ENCODE measurements around the gene ATP10A.
A peak's percentile ranks its signal among the peaks of the same experiment; 100 is the strongest.

ATP10A gene

DNA sequence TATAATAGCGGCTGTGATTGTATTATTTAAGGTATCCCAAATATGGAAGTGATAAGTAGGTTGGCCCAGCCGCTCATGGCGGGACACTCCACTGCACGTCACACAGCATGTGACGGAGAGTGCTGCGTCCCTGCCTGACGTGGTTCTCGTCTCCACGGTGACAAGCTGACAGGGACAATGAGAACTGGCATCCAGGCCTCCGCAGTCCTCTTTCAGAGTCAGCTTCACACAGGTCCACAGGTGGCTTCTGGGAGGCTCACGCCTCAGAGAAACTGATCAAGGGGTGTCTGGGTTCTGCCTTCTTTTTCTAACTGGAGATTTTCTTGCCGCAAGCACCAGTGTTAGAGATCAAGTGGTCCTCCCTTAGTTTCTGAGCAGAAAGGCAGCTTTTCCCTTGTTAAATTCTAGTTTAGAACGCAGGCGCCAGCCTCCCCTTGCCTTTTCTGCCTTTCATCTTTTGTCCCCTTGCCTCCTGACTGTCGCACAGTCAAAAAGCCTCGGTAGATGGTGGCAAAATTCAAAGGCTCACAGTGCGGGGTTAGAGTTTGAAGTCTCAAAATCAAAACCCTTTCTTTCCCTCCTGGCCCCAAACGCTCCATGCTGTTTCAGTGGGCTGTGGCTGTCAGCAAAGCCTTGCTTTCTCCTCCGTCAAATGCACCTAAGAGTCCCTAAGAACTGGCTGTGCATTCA, 120.9 kb downstream of the ATP10A start:
- FAIRE-seq (no peak), DNase-seq (ENCODE audit: low spot score) (no peak)

DNA sequence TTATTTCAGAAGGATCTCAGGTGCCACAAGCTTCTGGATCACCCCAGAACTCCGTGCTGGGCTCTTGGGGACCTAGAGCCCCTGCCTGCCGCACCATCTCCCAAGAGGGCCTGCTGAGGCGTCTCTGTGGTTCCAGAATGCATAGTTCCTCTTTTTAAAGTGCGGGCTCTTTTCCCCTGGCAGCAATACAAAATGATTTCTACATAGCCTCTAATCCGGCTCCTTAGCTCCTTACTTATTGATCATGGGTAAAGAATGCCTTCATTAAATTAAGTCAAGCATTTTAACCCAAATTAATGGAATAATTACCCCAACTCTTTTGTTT, 121.9 kb downstream of the ATP10A start:
- no peak for FAIRE-seq
- DNase-seq (ENCODE audit: low spot score), result no peak

DNA sequence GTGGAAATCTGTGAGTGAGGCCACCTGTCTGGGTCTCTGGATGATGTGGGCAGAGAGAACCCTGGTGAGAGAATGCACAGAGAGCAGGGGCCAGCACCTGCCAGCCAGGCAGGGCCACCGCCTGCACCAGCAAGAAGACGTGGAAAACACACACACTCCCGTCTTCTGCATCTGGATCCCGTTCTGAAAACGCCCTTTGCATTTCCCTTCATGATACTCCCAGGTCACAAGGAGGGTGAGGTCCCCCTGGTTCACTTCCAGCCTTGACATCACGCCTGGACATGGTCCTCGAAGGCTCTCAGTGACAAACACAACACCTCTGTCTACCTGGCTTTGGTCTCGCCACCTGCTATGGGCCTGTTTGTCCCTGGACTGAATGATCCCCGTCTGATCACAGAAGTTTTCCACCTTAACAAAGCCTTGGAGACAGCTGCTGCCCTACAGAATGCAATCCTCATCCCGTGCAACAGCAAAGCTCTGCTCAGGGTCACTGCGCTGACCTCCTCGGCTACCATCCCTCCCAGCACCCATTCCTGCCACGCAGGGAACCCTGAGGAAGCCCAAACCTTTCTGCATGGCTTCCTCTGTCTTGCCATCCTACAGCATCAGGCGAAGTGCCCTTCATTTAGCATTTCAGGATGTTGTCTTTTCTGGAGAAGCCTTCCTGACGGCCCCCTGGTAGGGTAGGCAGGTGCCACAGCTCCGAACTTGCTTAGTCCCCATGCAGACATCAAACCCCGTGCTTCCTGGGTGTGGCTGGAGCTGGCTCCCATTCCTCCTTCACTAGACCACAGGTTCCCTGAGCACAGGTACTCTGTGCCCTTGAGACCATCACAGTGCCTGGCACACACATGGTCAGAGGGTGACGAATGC, 122.5 kb downstream of the ATP10A start:
- FAIRE-seq (no peak), DNase-seq (ENCODE audit: low spot score) (no peak)

DNA sequence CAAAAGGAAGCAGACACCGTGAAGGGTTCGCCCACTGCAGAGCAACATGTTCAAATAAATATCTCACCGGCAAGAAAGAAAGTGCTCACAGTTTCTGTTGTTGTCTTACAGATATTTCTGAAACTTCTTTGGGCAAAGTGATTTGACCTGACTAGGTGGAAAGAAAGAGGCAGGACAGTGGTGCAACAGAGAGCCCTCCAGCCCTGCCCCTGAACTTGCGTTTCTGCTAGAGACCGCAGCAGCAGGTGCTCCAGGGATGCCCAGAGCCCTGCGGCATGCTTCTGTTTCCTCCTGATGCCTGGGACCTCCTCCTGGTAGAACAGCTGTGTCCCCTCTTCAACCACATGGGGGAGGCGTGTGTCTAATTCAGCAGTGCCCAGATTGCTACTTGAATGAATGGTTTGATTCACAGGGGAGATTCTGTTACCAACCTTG, 123.4 kb downstream of the ATP10A start:
- peak; percentile 20 for DNase-seq (ENCODE audit: low spot score)
- no peak for FAIRE-seq

DNA sequence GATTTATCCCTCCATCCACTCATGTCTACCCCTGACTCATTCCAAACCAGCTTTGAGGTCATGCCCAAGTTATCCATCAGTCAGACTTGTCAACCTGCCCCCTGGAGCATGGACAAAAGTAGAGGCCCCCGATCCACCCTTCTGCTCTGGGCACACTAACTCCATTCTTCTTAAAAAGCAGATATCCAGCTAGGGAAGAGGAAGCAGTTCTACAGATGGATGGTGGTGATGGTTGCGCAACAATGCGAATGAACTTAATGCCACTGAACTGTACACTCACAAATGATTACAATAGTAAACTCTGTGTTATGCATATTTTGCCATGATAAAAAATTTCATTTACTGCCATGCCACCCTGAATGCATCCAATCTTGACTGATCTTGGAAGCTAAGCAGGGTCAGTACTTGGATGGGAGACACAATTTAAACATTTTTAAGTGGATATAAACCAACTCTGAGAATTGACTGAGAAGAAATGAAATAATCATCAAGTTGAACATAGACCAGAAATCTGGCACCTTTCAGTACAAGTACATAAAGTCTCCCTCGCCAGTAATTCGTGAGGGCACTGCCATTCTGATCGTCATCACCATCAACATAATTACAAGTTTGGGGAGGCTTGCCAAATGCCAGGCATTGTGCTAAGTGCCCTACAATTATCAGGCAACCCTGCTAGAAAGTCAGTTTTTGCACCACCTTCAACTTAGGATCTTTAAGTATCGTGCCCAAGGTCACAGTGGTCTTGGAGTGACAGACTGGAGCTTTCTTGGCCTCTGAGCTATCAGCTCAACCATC, 124.8 kb downstream of the ATP10A start:
- no peak for FAIRE-seq
- no peak for DNase-seq (ENCODE audit: low spot score)

DNA sequence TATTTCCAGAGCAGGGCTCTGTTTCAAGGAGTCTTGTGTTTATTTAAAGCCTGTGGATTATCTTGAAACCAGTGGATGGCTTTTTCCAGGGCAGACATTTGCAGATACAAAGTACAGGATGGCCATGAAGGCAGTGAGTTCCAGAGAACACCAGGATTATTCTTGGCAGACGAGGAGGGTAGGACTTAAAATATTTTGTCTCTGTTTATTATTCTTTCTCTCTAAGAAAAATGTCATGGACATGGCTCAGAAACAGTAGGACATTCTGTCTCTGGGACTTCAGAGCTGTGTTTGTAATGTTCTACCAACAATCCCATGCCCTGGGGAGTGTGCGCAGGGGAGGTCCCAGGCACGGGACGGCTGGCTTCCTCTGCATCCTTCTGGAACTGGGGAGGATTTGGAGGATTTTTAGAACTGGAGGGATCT, 125.9 kb downstream of the ATP10A start:
- no peak for DNase-seq (ENCODE audit: low spot score)
- no peak for FAIRE-seq

DNA sequence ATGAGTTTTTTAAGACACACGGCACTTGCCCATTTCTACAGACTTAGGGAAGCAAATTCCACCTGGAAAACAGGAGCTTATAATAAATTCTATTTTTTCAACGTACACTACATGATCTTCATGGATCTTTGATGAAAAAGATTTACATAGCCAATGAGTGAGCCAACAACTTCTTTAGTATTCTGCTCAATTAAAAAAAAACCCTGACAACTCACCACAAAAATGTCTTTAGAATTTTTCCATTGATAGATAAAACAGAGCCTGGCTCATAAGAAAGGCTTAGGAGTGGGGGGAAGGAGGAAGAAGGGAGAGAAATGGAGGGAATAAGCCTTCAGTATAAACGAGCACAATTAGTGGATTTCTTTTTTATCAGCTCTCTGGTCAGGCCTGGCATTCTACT, 126.7 kb downstream of the ATP10A start:
- no peak for DNase-seq (ENCODE audit: low spot score)
- FAIRE-seq, result no peak

DNA sequence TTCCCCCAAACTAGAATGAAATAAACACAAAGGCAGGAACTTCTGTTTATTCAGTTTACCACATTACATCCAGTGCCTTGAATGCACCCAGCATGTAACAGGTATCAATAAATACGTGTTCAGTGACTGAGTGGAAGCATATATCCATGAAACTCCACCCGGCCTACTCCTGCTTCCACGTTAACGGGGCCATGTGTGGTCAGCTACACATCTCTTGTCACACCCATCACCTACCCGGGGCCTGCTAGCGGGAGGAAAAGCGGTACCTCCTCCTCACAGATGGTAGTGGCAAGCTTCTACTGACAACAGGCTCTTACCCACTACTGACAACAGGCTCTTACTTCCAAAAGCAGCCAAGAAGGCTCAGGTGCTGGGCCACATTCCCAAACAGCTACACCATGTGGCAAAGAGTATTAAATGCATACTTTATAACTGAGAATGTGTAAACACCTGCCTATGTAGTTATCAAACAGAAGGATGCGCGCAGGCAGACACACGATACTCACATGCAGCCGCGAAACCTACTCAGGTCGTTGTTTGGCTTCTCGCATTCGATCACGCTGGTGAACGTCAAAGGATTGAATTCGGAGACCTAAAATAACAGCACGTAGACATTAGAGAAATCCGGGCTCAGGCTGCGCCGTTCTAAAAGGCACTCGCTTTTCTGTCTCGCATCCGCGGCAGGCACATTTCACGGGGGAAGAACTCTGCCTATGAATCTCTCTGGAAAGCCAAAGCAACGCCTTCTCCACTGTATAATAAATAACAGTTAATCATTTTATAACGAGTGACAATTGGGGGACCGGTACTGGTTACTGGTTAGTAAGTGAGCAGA, 127.4 kb downstream of the ATP10A start:
- DNase-seq (ENCODE audit: low spot score) (no peak), FAIRE-seq (no peak)

DNA sequence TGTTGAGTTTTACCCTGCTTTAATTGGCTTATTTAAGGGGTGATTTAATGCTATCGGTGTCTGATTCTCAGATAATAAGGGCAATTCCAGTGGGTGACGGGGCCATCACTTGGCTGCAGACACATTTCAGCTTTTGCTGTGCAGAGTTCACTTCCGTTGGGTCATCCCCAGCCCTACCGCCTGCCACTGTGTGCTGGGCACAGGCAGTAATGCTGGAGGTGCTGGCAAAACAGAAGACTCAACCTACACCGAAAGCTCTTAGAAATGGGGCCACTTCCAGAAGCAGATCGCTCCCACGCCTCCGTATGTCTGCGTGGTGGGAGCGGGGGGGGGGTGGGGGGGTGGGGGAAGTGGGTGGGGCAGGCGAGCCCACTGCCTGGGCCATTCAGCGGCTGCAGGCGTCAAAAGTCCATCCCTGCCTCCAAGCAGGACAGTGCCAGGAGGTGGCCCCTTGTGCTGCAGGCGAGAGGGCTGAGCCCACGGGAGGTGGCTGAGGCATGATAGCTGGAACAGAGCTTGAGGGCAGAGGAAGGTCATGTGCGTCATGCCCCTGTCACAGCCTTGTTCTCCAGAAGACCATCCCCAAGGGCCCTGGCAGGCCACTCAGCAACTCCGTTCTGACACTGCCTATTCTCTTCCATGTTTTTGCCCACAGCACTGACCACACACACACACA, 128.3 kb downstream of the ATP10A start:
- FAIRE-seq, result no peak
- no peak for DNase-seq (ENCODE audit: low spot score)

DNA sequence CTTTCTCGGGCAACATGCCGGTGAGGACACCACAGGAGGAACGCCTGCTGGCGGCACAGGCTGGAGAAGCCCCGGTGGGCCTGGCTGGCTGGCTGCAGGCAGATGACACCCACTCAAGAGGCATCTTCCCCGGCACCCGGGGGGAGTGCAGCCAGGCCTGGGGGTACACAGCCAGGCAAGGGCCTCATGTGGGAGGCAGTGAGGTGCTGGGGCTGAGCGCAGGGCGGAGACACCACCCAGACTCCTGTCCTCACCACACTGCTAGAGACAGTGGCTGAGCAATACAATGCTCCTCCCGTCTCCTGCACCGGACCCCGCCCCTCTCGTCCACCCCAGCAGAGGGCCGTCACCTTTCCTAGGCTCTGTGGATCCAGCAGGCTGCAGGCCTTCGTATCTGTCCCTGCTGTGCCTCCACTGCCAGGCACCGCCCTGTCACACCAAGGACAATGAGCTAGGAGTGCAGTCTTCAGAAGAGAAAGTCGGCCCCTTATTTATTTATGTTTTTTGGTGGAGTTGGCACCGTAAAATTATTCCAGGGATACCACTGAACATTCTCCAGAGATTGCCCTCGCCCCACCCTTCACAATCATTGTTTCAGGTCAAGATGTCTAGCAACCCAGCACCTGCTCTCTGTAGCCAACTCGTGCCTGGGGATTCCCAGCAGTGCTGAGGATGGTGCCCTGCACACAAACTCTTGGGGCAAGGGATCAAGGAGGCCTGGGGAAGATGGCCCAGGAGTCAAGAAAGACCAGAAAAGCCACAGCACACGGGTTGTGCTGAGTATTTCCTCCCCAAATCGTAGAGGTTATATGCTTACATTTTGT, 129.1 kb downstream of the ATP10A start:
- no peak for FAIRE-seq
- no peak for DNase-seq (ENCODE audit: low spot score)

DNA sequence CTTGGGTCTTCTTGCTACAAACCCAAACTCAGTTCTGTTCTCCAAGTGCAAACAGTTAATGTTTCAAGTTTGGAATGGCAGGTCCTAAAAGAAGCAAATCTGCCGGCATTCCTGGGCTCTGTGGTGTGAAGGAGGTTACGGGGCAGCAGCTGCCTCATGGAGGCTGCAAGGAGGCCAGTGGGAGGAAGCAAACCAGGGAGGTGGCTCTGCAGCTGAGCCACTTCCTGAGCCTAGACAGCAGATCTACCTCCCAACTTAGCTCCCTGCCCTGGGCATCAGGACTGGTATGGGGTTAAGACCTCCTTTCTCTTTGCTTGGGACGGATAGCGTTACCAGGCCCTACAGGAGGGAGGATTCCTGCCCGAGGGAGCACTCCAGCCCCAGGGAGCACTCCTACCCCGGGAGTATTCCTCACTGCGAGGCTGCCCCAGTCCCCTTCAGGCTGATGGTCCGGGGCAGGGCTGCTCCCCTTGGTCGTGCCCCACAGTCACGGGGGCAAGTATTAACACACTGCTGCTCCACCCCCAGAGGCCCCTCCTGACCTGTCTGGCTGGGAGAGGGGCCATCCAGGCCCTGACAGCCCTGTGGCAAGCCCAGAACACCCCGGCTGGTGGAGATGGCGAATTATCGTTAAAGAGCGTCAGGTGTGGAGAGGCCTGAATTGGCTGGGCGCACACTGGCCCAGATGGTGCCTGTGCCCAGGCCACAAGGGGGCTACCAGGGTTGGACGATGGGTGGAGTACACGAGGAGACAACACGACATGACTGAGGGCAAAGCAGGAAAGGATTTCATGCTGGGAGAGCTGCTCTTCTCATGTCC, 129.9 kb downstream of the ATP10A start:
- no peak for DNase-seq (ENCODE audit: low spot score)
- FAIRE-seq, result no peak

DNA sequence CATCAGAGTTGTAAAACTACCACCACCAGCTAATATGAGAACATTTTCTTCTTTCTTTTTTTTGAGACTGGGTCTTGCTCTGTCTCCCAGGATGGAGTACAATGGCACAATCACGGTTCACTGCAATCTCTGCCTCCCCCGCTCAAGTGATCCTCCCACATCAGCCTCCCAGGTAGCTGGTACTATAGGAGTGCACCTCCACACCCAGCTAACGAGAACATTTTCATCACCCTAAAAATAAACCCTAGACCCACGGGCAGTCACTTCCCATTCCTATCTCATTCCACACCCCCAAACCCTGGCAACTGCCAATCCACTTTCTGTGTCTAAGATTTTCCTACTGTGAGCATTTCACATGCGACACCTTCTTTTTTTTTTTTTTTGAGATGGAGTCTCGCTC, 130.9 kb downstream of the ATP10A start:
- DNase-seq (ENCODE audit: low spot score) (no peak), FAIRE-seq (no peak)

DNA sequence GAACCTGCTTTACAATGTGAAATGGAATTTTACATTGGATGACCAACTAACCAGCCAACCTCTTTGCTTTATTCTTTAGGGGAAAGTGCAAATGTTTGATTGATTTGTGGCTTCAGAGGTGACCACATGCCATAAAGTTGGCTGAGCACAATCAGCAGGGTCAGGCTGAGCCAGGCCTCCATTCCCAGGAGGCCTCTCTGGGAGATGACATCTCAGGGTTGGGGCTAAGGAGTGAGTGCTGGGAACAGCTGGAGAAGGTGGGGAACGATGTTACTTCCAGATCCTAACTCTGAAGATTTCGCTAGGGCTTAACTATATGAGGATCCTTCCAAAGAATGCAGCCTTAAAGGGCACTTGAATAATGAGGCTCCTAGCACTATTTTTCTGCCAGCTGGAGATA, 131.7 kb downstream of the ATP10A start:
- DNase-seq (ENCODE audit: low spot score) (no peak), FAIRE-seq (no peak)

DNA sequence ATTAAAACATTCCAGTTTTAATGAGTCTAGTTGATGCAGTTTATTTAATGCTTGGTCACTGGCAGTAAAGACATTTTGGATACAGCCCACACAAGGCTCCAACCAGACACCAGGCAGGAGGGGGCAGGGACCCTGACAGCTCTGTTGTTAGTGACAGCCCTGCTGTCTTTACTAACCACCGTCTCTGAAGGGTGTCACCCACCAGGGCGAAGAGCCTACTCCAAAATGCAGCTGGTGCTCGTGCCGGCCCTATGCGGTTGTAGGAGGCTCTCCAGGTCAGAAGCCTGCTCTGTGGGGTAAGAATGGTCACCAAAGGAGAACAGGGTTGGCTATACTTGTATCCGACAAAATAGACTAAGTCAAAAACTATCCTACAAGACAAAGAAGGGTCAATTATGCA, 132.2 kb downstream of the ATP10A start:
- DNase-seq (ENCODE audit: low spot score) (no peak), FAIRE-seq (no peak)

DNA sequence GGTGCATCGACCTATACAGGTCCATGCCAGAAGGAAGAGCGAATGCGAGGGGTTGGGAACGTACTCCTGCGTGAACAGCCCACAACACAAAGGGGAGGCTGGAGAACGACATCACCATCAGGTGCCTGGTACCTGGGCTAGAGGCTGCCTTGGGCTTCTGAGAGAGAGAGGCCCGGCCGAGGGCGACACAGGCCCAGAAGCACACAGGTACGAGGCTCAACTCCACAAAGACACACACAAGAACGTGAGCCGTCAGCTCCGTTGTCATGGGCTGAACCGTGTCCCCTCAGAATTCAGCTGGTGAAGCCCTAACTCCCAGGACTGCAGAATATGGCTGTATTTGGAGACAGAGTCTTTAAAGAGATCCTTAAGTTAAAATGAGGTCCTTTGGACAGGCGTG, 134.3 kb downstream of the ATP10A start:
- FAIRE-seq (no peak), DNase-seq (ENCODE audit: low spot score) (no peak)

DNA sequence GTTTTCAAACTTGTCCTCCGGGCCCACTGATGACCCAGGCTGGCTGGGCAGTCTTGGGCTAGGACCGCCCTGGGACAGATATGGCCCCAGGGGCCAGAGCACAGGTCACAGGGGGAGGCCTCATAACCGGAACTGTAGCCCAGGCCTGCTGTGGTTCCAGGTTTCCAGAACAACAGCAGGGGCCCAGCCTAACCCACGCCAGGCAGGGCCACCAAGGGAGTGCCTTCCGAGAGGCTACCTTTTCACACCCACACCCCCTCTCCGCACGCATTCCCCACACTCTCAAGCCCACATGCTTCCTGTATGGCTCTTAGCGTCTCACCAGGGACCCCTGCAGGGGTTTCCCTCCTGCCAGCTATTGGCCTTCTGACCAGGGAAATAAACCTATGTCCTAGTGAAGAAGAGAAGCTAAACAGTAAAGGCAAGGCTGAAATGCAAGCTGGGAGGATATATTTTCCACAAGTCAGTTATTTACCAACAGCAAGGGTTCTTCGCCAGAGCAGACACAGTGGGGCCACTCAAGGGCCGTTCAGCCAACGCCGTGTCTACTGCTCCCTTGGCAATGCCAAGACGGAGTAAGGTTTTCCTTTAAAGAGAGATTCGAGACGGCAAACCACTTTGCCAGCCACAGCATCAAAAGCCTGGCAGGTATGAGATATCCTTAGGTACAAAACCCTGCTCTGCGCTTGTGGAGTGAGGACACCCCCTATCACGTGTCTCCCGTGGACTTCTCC, 135.1 kb downstream of the ATP10A start:
- DNase-seq (ENCODE audit: low spot score), result no peak
- FAIRE-seq, result no peak

DNA sequence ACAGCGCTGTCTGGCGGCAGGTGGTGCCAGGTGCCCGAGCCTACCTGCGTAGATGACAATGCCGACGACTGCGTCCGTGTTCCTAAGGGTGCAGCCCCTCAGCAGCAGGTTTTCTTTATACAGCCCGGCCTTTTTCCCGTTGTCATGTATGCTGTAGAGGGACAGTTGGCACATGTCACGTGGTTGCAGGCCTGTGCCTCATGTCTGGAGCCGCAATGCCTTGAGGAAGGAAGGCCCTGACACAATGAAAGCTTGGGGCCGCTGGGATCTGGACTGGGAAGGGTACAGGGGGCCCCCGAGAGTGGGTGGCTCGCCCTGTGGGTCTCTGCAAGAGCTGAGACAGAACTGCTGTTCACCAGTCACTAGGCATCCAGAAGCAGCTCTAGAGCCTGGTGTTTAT, 136.0 kb downstream of the ATP10A start:
- DNase-seq (ENCODE audit: low spot score) (no peak), FAIRE-seq (no peak)

DNA sequence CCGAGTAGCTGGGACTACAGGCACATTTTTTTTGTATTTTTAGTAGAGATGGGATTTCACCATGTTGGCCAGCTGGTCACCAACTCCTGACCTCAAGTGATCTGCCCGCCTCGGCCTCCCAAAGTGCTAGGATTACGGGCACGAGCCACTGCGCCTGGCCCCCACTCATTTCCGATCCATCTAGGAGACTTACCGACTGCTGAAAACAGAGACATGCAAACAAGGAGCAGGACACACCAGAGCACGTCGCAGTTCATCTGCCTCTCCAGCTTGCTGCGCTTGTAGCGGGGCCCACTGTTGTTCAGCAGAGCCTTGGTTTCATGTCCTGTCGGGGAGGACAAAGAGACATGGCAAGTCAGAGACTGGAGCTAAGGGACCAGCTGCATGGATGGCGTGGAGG, 137.4 kb downstream of the ATP10A start:
- FAIRE-seq (no peak), DNase-seq (ENCODE audit: low spot score) (no peak)

Measured in RCC 7860 (cell line).